ENCODE results near the gene POU5F1.
"Not testable (repeated sequence)": the region's sequence is repeated elsewhere in the genome, so short reads cannot be mapped to it uniquely, and the experiment has no call there.

The POU5F1 gene

DNA sequence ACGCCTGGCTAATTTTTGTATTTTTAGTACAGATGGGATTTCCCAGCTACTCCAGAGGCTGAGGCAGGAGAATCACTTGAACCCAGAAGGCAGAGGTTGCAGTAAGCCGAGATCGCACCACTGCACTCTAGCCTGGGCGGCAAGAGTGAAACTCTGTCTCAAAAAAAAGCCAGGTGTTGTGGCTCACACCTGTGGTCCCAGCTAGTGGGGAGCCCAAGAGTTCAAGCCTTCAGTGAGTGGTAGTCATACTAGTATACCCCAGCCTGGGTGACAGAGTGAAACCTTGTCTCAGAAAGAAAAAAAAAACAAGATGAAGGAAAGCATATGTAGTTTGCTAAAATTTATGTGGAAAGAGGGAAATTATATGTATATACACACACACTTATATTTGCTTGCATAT, 20.0 kb upstream of the POU5F1 start:
- no peak for DNase-seq (ENCODE audit: low spot score)

DNA sequence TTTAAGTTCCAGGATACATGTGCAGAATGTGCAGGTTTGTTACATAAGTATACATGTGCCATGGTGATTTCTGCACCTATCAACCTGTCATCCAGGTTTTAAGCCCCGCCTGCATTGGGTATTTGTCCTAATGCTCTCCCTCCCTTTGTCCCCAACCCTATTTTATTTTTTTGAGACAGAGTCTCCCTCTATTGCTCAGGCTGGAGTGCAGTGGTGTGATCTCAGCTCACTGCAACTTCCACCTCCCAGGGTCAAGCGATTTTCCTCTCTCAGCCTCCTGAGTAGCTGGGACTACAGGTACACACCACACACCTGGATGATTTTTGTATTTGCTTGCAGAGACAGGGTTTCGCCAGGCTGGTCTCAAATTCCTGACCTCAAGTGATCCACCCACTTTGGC, 18.7 kb upstream of the POU5F1 start:
- DNase-seq (ENCODE audit: low spot score), result not testable (repeated sequence)

DNA sequence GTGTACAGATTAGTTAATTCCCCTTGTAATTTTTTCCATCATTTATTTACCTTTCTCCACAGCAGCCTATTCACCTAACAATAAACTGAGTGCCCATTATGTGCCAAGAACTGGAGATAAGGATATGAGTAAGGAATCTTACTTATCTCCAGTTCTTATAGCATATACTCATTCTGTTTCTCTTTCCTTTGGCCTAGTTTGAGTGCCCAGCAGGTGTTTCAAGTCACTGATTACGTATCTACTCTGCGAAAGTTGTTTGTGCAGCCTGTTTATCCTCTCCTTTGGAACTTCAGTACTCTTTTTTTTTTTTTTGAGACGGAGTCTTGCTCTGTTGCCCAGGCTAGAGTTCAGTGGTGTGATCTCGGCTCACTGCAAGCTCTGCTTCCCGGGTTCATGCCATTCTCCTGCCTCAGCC, 17.3 kb upstream of the POU5F1 start:
- DNase-seq (ENCODE audit: low spot score), result peak; percentile 75

DNA sequence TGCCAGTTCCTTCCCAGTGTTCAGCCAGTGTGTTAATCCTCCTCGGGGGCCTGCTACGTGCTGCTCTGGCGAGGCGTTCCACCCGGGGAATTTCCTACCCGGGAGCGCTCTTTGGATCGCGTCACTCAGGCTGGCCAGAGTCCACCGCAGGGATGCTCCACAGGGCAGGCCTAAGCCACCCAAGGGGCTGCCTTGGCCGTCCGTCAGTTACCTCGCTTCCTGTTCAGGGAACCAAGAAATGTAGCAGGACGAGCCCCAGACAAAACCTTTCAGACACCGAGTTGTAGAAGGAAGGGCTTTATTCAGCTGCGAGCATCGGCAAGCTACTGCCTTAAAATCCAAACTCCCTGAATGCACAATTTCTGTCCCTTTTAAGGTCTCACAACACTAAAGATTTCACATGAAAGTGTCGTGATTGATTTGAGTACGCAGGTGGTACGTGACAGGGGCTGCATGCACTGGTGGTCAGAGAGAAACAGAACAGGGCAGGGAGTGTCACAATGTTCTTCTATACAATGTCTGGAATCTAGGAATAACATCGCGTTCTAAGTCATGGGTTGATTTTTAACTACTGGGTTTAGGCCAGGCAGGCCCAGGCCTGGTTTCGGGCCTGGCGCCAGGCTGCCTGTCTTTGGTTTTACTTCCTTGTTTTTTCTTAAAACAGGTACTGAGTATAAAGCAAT, 15.7 kb upstream of the POU5F1 start:
- DNase-seq (ENCODE audit: low spot score), result peak; percentile 66

DNA sequence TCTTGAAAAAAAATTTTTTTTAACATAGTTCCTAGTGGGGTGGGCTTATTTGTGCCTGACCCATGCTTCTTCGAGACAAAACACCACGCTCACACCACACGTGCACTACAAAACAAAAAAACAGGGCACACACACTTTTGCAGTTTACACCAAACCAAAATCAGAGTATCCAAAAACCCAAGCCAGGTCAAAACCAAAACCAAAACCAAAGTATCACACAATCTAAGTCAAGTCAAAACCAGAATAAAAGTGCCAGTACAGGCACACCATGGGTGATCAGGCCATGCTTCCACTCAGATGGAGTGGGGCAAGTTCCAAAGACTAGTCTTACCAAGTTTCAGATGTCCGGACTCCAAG, 15.2 kb upstream of the POU5F1 start:
- DNase-seq (ENCODE audit: low spot score), result not testable (repeated sequence)

DNA sequence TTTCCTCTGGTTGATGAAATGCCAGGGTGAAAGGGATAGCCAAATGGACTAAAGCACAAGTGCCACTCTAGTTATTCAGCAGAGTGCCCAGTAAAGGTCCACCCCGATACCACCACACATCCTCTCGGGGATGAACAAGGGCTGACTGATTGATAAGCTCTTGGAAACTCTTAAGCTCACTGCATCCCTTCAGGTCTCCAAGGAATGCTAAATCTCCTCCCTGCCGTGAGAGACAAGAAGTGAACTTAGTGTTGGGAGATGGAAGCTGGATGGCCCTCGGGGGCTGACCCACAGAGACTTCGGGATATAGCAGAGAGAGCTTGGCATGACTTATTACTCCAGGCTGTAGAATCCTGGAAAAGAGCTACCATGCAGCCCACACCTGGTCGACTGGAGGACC, 13.4 kb upstream of the POU5F1 start:
- DNase-seq (ENCODE audit: low spot score), result not testable (repeated sequence)

DNA sequence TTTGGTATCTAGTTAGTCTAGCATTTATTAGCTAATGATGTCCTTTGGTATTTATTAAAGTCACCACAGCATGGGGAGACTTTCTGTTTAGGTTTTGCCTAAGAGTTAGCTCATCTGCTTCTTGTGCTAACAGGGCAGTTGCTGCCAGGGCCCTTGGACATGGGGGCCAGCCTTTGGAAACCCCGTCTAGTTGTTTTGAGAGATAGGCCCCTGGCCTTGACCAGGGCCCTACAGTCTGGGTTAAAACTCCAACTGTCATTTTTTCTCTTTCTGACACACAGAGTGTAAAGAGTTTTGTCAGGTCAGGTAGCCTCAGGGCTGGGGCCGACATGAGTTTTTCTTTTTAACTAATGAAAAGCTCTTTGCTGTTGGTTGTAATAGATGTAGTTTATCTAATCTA, 12.8 kb upstream of the POU5F1 start:
- not testable (repeated sequence) for DNase-seq (ENCODE audit: low spot score)

DNA sequence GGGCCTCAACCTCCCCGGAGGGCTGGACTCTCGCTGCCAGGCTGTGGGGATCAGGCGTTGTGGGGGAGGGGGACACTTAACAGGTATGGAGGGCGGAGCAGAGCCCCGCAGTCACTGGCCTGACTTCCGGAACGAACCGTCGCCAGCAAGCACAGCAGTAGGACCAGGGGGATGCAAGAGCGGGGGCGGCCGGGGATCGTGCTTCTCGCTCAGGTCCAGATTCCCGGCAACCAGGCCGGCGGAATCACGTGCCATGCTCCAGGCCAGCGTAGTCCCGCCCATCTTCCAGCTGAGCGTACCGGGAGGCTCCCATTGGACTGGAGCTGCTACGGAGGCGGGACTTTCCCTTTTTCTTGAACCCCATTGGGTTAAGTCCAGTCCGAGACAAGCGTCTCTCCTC, 10.0 kb upstream of the POU5F1 start:
- no peak for DNase-seq (ENCODE audit: low spot score)

DNA sequence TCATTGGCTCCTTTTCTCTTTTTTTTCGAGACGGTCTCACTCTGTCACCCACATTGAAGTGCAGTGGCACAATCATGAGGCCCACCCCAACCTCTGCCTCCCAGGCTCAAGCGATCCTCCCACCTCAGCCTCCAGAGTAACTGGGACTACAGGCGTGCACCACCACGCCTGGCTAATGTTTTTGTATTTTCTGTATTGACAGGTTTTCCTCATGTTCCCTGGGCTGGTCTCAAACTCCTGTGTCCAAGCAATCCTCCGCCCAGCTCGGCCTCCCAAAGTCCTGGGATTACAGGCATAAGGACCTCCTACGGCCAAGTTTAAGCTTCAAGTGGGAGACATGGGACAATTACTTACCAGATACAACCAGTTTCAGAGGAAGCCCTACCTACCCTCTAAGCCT, 9.4 kb upstream of the POU5F1 start:
- no peak for DNase-seq (ENCODE audit: low spot score)

DNA sequence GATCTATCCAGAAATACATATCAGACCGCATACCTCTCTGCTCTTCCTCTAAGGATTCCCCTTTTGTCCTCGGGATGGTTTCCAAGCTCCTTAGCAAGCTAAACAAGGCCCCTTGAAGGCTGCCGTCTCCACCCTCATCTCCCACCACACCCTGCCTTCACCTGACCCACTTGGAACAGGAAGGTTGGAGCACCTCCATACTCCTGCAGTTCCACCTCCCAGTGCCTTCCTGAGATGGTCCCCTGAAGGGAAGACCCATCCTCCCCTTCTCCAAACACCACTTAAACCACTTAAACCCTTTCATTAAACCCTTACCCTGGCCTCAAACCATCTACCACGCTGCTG, 8.5 kb upstream of the POU5F1 start:
- peak; percentile 15 for DNase-seq (ENCODE audit: low spot score)

DNA sequence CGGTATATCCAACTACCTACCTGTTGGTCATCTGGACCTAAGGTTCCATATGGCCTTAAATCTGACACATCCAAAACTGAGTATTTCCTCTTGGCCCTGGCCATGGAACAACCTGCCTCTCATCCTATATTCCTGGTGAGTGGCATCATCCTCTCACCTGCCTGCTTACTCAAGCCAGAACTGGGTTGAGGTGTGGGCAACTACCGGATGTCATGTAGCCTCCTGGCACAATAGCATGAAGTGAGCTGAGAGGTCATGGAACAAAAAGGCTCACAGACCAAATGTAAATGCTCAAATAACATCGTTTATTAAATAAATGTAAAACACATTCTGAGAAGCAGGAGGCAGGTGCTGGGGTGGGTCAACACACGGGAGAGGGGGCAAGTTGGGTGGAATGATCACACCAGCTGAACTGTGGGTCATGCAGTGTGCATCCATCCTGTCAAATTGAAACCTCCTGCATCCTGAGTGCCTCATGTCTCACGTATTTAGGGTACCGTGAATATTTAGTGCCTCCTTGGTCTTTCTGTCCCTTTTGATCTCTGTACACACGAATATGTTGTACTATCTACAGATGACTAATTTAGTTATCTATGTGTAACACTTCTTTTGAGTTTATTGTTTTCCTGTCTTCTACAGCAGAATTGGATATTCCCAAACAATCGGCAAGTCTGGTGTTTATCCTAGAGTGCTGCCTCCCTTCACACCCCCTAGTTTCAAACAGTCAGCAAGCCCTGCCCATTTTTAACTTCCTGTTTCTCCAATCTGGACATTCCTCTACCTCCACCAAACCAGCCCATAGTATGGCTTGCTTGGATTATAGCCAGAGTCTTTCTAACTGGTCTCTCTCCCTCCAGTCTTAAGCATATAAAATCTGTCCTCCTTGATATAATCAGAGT, 7.9 kb upstream of the POU5F1 start:
- DNase-seq (ENCODE audit: low spot score), result peak; percentile 55

DNA sequence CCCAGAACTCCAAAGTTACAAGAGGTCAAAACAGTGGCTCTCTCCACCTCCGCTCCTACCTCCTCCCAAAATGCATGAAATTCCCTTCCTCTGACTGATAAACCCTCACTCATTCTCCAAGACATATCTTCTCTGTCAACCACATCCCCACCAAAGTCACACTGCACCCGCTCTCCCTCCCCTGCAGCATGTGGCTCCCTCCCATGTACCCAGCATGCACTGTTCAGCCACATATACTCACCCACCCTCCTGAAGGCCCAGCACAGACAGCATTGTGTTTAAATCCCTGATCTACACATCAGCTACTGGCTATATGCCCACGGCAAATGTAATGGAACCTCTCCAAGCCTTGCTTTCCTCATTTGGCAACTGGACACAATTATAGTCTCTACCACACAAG, 5.5 kb upstream of the POU5F1 start:
- no peak for DNase-seq (ENCODE audit: low spot score)

DNA sequence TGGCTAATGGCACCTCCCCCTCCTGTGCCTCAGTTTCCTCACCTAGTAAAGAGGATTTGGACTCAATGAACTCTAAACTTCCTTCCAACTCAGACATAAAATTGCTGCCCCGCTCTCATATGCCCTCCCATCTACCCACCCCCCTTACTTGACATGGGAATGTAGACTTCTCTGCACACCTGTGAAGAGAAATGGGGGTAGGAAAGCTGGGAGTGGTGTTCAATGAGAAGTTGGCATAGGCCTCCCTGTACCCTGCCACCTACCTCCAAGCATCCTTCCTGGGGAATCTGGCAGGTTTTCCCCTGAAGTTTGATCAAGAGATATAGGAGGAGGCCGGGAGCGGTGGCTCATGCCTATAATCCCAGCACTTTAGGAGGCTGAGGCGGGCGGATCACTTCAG, 3.9 kb upstream of the POU5F1 start:
- no peak for DNase-seq (ENCODE audit: low spot score)

DNA sequence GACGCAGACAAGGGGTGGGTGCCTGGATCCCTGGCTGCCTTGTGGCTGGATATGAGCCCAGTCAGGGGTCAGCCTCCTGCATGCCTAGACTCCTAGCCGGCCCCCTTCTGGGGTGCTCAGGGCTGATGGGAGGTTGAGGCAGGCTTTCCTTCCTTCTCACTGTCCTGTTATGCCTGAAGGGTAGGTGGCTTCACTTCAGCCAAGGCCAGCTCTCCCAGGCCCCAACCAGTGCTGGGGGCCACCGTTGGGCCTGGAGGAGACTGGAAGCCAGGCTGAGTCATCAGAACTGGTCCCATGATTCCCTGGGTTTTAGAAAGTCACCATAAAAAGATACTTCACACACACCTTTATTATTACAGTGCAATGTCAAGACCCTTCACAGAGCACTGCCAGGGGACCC, 2.9 kb upstream of the POU5F1 start:
- DNase-seq (ENCODE audit: low spot score), result no peak

DNA sequence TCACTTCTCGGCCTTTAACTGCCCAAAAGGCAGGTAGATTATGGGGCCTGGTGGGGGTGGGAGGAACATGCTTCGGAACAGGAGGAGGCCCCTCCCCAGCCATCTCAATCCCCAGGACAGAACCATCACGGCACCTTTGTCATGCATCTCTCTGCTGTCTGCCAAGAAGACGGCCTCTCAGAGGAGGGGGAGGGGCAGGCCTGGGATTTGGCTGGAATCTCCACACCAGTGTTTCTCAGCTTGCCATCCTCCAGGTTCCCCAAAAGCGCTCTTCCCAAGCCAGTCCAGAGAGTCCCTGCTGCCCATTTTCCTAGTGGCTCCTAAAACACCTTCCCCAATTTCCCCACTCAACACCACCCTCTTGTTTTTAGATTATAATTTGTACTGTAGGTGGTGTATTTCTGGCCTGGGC, 2.5 kb upstream of the POU5F1 start:
- DNase-seq (ENCODE audit: low spot score), result no peak

DNA sequence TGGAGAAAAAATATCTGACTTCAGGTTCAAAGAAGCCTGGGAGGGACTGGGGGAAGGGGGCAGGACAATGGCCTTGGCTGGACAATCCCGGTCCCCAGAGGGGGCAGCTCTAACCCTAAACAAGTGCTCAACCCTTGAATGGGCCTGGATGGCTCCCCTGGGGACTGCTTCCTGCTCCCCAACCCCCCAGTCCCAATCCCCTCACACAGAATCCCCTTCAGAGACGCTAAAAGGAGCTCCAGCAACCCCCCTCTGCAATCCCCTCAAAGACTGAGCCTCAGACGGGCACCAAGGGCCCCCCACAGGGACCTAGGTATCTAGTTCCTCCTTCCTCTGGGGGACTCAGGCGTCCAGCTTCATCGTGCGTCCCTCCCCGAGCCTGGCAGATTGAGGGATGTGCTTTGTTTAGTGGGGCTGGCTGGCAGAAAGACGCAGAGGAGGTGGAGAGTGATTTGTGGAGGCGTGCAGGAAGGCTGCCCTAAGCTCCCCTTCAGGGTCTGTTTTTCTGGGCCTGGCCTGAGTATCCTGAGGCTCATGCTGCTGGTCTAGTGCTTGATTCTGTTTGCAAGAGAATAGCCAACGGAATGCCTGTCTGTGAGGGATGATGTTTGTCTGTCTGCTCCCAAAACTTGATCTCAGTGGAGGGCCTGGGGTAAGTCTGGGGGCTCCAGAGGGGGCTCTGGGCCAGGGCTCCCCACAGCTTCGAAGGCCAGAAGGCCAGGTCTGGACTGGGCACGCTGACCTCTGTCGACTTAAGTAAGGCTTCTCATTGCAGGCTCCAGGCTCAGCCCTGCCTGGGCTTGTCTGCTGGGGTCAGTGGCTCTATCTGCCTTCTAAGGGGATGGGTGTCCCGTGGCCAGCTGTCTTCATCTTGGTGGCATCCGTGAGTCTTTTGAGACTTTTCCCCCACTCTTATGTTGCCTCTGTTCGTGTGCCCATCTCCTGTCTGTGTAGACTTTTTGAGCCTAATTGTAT, 1.7 kb upstream of the POU5F1 start:
- no peak for DNase-seq (ENCODE audit: low spot score)

DNA sequence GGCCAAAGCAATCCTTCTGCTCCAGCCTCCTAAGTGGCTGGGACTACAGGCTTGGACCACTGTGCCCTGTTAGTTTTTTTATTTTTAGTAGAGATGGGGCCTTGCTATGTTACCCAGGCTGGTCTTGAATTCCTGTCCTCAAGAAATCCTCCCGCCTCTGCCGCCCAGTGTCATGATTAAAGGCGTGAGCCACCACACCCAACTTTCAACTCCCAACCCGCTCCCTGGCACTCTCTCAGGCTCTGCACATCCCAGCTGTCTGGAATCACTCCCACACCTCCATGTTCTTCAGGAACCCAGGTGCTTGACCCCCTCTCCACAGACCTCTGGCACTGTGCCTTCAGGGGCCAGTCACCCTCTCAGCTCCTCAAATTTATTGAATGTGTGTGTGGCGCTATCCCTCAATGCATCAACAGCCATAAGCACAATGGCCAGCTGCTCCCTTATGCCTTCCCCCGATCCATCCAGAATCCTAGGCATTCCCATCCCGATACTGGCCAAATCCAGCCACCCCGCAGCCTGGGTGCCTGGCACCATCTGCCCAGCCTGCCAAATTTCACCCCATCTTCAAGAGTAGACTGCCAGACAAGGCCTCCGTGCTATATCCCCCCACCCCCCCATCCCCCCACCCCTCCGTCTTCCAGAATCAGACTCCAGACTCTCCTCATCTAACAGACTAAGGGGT, 647 bp upstream of the POU5F1 start:
- DNase-seq (ENCODE audit: low spot score), result no peak

DNA sequence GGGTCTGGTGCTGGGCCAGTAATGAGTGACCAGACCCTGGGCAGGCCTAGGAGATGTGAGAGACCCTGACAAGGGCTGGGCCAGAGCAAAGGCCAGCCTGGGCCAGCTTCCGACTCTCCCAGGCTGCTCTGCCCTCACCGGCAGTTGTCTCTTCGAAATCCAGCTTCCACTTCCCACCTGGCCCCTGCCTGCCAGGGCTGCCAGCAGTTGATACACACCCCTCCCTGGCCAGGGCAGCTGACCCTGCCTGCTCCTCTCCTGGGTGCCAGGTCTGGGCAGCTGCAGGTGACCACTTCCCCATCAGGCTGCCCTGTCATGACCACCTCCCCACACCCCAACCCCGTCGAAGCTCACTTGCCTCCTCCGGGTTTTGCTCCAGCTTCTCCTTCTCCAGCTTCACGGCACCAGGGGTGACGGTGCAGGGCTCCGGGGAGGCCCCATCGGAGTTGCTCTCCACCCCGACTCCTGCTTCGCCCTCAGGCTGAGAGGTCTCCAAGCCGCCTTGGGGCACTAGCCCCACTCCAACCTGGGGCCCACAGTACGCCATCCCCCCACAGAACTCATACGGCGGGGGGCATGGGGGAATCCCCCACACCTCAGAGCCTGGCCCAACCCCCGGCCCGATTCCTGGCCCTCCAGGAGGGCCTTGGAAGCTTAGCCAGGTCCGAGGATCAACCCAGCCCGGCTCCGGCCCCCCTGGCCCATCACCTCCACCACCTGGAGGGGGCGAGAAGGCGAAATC, 453 bp downstream of the POU5F1 start:
- DNase-seq (ENCODE audit: low spot score), result not testable (repeated sequence)

DNA sequence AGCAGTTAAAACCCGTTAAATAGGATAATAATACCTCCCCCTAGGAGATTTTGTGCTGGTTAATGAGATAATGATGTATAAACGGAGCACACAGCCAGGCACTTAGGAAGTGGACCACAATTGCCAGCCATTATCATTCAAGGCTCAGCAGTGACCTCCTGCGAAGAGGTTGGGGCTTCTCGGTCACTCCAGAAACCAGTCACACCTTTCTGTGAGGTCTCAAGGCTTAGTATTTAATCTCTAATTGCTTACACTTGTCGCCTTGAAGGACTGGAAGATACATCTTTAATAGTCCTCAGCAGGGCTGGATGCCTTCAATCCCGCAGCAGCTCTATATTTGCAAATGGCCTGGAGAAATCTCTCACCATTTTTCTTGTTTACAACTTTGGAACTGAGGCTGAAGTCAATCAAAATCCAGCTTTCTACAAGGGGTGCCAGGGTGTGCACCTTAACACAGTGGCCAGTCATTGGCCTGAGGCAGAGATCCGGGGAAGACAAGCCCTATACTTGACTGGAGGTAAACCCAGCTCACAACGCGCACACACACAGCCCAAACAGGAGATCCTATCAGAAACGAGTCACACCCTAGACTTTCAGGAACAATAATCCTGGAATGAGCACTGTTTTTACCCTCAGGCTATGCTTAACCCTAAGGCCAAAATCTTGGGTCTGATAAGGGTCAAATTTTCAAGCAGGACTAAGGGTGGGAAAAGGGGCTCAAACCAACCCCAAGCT, 1.2 kb downstream of the POU5F1 start:
- no peak for DNase-seq (ENCODE audit: low spot score)

DNA sequence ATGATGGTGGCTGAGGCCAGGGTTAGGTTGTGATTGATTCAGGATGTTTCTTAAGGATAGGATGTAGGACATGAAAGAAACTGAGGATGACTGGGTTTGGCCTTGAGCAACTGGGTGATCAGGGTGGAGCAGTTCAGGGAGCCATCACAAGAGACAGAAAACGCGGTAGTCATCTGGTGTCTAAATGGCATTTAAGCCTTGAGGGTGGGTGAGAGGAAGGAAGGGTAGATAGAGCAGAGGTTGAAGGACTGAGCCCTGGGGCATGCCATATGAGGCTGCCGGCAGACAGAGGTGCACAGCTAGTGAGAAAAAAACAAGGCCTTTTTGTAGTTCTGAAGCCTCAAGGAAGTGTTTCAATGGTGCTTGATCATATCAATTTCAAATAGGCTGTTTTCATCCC, 1.9 kb downstream of the POU5F1 start:
- no peak for DNase-seq (ENCODE audit: low spot score)

DNA sequence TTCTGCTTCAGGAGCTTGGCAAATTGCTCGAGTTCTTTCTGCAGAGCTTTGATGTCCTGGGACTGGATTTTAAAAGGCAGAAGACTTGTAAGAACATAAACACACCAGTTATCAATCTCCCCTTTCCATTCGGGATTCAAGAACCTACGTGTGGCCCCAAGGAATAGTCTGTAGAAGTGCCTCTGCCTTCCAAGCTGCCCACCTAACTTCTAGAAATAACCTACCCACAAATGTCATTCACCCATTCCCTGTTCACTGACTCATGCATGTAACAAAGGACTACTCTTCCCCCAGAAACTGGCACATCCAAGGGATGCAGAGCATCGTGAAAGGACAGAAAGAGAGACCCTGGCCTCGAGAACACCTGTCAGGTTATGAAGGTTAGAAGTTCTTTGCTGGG, 4.5 kb downstream of the POU5F1 start:
- DNase-seq (ENCODE audit: low spot score), result no peak
